ENCODE data around the gene EDDM13. TPM values are rescaled to one million over a fixed set of nuclear protein-coding genes. Genes with fewer than 3 reads are reported as not detected.
A peak's percentile ranks its signal among the peaks of the same experiment; 100 is the strongest.

Gene EDDM13
- total and polyA plus RNA-seq, 2 of the 8 experiments (the other 6 are each of a cell fraction or from before 2014, with no cell fraction given): not detected

DNA sequence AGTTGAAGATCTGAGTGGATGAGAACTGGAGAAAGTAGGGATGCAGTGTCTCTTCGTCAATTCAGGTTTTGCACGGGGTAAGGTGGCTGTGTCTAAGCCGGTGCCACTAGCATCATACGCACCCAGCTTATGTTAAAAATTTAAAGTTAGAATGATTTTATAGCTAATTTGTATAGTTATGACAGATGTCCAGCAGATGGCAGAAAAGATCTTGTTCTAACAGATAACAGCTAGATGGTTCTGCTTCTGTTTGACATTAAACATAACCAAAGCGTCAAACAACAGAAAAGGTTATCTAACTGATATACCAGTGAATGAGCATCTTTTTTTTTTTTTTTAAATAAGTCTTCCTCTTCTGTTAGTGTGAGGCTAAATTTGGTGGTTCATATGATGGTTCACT is 18.8 kb upstream of the EDDM13 start:
- H3K36me3 ChIP-seq (ENCODE audit: control insufficient read depth in 2 of 4, insufficient read depth in 4 of 4, low read length in 3 of 4): no peaks in the 10 kb centered on the region
- H3K23me2 ChIP-seq (ENCODE audit: low read depth, low read length): no peaks in the 10 kb centered on the region
- no peaks in the 10 kb centered on the region for H3K79me1 ChIP-seq (ENCODE audit: low read depth, low read length)
- no peak overlapping the region for H2BK12ac ChIP-seq (ENCODE audit: low read depth, low read length)
- H2BK120ac ChIP-seq (replicated peaks; ENCODE audit: low read depth, low read length): no peak overlapping the region
- H3K4ac ChIP-seq (replicated peaks; ENCODE audit: insufficient read length, low read depth, low read length): no peak overlapping the region
- H3K9me3 ChIP-seq (ENCODE audit: insufficient read depth in 2 of 2, low read depth in 1 of 2, low read length in 1 of 2): peaks cover 0 to 6% of the 10 kb centered on the region in 2 experiments; a peak in 1 of 4 replicates
- POLR2A ChIA-PET (ENCODE audit: partially characterized antibody): interaction anchor here (0.7 to 1.0 kb wide), 3 partner anchors 17 to 139 kb away, joined by 3 to 4 read pairs (median 3); no protein-coding TSS in a partner anchor
- no peak overlapping the region for H3K56ac ChIP-seq (replicated peaks; ENCODE audit: insufficient read length, low read depth, low read length)
- CTCF ChIA-PET (ENCODE audit: partially characterized antibody): interaction anchor here (0.6 to 5.6 kb wide), 35 partner anchors 10 to 1153 kb away, joined by 3 to 76 read pairs (median 7); partner anchors contain the start of genes ZNF582 and ZSCAN5A
- no peak overlapping the region for H3K18ac ChIP-seq (ENCODE audit: extremely low read depth, low read length)
- no peak overlapping the region for H3K14ac ChIP-seq (ENCODE audit: insufficient read length)
- TF ChIP-seq HDAC2 (IDR thresholded peaks at IDR 0.05; ENCODE audit: borderline replicate concordance in 1 of 2, low read depth in 2 of 2, low read length in 2 of 2): no peak
- peak; percentile 21 to 26; a peak in 2 of 4 replicates for TF ChIP-seq RAD21 (IDR thresholded peaks at IDR 0.05 in 1 of 2, conservative IDR thresholded peaks at IDR 0.05 in 1 of 2; ENCODE audit: low read depth in 2 of 2, low read length in 2 of 2)
- no peak for TF ChIP-seq SP4 (IDR thresholded peaks at IDR 0.05; ENCODE audit: low read length)
- TF ChIP-seq, protein P1, sequence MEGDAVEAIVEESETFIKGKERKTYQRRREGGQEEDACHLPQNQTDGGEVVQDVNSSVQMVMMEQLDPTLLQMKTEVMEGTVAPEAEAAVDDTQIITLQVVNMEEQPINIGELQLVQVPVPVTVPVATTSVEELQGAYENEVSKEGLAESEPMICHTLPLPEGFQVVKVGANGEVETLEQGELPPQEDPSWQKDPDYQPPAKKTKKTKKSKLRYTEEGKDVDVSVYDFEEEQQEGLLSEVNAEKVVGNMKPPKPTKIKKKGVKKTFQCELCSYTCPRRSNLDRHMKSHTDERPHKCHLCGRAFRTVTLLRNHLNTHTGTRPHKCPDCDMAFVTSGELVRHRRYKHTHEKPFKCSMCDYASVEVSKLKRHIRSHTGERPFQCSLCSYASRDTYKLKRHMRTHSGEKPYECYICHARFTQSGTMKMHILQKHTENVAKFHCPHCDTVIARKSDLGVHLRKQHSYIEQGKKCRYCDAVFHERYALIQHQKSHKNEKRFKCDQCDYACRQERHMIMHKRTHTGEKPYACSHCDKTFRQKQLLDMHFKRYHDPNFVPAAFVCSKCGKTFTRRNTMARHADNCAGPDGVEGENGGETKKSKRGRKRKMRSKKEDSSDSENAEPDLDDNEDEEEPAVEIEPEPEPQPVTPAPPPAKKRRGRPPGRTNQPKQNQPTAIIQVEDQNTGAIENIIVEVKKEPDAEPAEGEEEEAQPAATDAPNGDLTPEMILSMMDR (IDR thresholded peaks at IDR 0.05; ENCODE audit: control extremely low read depth in 1 of 3, insufficient read depth in 1 of 3, low read depth in 1 of 3, low read length in 3 of 3): peak in 1 of 3 experiments; percentile 3; a peak in 2 of 4 replicates
- H3K4me1 ChIP-seq (replicated peaks in 1 of 4; ENCODE audit: control insufficient read depth in 3 of 4, insufficient read depth in 4 of 4, low read length in 3 of 4): no peaks in the 10 kb centered on the region
- WGBS, 2 experiments (ENCODE audit: extremely low coverage in 1 of 2, insufficient coverage in 1 of 2, insufficient read length in 1 of 2, insufficient replicate concordance in 2 of 2, low coverage in 1 of 2, low lambda C conversion rate in 2 of 2, missing lambda C conversion rate in 1 of 2): 86% methylated on average over 5 of the region's 5 CpGs; no CpG with 5 or more reads in 1 of the 2 experiments
- no peak overlapping the region for H4K91ac ChIP-seq (replicated peaks; ENCODE audit: insufficient read length, low read length)
- H3K4me2 ChIP-seq (ENCODE audit: insufficient read depth in 1 of 2, low read depth in 2 of 2, low read length in 2 of 2): no peak overlapping the region
- H3K9ac ChIP-seq (replicated peaks in 1 of 4; ENCODE audit: extremely low read depth in 1 of 4, low read depth in 3 of 4, low read length in 3 of 4): no peak overlapping the region
- no peak overlapping the region for H4K8ac ChIP-seq (ENCODE audit: extremely low read depth, insufficient read depth, low read length)
- H2AK5ac ChIP-seq (ENCODE audit: low read depth, low read length): no peak overlapping the region
- no peaks in the 10 kb centered on the region for H4K20me1 ChIP-seq (replicated peaks in 1 of 2; ENCODE audit: control insufficient read depth in 1 of 2, insufficient read depth in 2 of 2, low read length in 2 of 2)
- H2AFZ ChIP-seq (ENCODE audit: low read length): no peak overlapping the region
- H3K27me3 ChIP-seq (replicated peaks in 1 of 4; ENCODE audit: control insufficient read depth in 3 of 4, extremely low read depth in 1 of 4, insufficient read depth in 3 of 4, low read length in 3 of 4): no peaks in the 10 kb centered on the region; a peak in 1 of 7 replicates
- no peak overlapping the region for H3K4me3 ChIP-seq (ENCODE audit: extremely low read depth in 1 of 4, insufficient read depth in 2 of 4, low read depth in 3 of 4, low read length in 4 of 4)
- H3K79me2 ChIP-seq (ENCODE audit: control insufficient read depth in 1 of 2, insufficient read depth in 2 of 2, low read length in 2 of 2): no peaks in the 10 kb centered on the region
- no peak overlapping the region for H2BK15ac ChIP-seq (ENCODE audit: low read length)
- H3K27ac ChIP-seq (ENCODE audit: low read depth, low read length): no peak overlapping the region
- FAIRE-seq (no peak), DNase-seq (ENCODE audit: low read depth in 1 of 2, low spot score in 2 of 2) (no peak)
- no peak overlapping the region for H2BK20ac ChIP-seq (ENCODE audit: low read length)
- no peak overlapping the region for H4K5ac ChIP-seq (ENCODE audit: insufficient read length, low read depth, low read length)
- no peak overlapping the region for H3K23ac ChIP-seq (ENCODE audit: insufficient read length)
- no peak overlapping the region for H2BK5ac ChIP-seq (ENCODE audit: low read depth, low read length)
